Measurements from ENCODE around the gene TSHZ2.

TSHZ2 gene

DNA sequence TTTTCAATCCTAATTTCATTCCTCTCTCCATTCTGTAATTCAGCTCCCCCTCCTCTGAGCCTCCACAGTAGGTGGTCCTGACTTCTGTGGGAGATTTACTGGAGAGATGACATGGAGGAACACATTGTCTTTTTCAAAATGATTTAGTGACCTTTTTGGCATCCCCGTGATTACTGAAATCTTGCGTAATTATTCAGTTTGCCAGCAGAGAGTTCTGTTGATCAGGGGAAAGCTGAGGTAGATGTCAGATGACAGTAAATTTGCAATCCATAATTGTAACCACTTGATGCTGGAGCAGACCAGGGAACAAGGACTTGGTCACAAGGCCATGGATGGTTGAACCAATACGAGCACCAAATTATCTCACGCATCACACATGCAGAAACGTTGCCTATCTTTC is 302.2 kb downstream of the TSHZ2 start:
- Histone ChIP-seq H3K27me3 (no peaks in the 10 kb centered on the region), H3K27ac (no peak overlapping the region), H3K9ac (no peak overlapping the region), H3K36me3 (no peaks in the 10 kb centered on the region), H4K20me1 (no peaks in the 10 kb centered on the region), H3K4me1 (no peaks in the 10 kb centered on the region), H3K4me2 (no peak overlapping the region), H3K9me3 (no peaks in the 10 kb centered on the region), H3K4me3 (no peak overlapping the region)
- TF ChIP-seq Cebpa-rat (IDR thresholded peaks at IDR 0.05): peak; percentile 52; the same call in 1 of the 2 replicates

DNA sequence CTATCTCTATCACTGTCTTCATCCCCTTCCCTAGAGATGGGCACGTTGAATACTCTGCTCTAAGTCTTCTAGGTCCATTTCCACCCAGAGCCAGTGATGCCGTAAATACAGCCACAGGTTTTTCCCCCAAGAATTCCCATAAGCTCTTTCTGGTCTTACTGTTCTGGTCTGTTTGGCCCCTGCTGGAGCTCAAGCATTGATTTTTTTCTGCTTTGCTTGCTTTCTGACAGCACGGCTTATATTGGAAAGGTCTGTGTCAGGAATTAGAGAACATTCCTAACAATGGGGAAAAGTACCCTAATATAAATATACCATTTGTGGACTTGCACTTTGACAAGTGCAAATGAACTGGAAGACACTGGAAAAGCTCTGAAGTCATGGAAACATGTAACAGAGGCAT is 302.6 kb downstream of the TSHZ2 start:
- H3K4me1 ChIP-seq: no peaks in the 10 kb centered on the region
- no peaks in the 10 kb centered on the region for H3K9me3 ChIP-seq
- H3K4me2 ChIP-seq: no peak overlapping the region
- TF ChIP-seq Cebpa-rat (IDR thresholded peaks at IDR 0.05): no peak
- H4K20me1 ChIP-seq: no peaks in the 10 kb centered on the region
- no peak overlapping the region for H3K4me3 ChIP-seq
- H3K27ac ChIP-seq: no peak overlapping the region
- no peaks in the 10 kb centered on the region for H3K36me3 ChIP-seq
- H3K27me3 ChIP-seq: no peaks in the 10 kb centered on the region
- no peak overlapping the region for H3K9ac ChIP-seq

DNA sequence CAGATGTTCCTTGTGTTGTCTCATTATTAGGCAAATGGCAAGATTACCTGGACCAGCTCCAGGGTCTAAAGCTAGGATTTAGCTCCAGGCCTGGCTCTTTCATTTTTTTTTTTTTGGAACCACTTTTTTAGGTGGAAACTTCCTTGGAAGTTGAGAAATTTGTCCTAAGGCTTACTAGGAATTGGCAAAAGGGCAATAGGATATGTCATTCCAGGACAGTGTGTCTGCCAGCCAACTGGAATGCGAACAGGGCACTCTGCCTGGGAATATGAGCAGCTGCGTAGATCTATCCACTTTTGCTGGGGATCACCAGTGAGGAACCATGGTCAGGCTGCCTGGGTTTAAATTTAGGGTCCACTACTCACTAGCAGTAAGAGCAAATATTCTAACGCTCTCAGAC is 304.0 kb downstream of the TSHZ2 start:
- H3K27me3 ChIP-seq: no peaks in the 10 kb centered on the region
- no peak overlapping the region for H3K4me3 ChIP-seq
- TF ChIP-seq Cebpa-rat (IDR thresholded peaks at IDR 0.05): no peak
- no peaks in the 10 kb centered on the region for H3K36me3 ChIP-seq
- H3K4me2 ChIP-seq: no peak overlapping the region
- H3K9ac ChIP-seq: no peak overlapping the region
- no peaks in the 10 kb centered on the region for H3K4me1 ChIP-seq
- H4K20me1 ChIP-seq: no peaks in the 10 kb centered on the region
- H3K9me3 ChIP-seq: no peaks in the 10 kb centered on the region
- no peak overlapping the region for H3K27ac ChIP-seq

DNA sequence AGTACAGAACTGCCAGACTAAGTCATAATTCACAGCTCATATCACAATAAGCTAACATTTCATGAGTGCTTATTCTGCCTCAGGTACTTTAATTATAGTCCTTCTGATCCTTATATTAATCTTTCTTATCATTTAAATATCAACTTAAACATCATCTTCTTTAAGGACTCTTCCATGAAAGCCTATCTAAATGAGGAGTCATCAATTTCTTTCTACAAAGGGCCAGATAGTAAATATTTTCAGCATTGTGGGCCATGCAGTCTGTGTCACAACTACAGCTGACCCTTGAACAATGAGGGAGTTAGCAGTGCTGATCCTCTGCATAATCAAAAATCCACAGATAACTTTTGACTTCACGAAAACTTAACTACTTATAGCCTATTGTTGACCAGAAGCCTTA is 306.4 kb downstream of the TSHZ2 start:
- TF ChIP-seq Cebpa-rat (IDR thresholded peaks at IDR 0.05): no peak
- H4K20me1 ChIP-seq: no peaks in the 10 kb centered on the region
- H3K9me3 ChIP-seq: no peaks in the 10 kb centered on the region
- no peak overlapping the region for H3K4me3 ChIP-seq
- no peak overlapping the region for H3K4me2 ChIP-seq
- no peaks in the 10 kb centered on the region for H3K27me3 ChIP-seq
- H3K27ac ChIP-seq: no peak overlapping the region
- no peak overlapping the region for H3K9ac ChIP-seq
- no peaks in the 10 kb centered on the region for H3K36me3 ChIP-seq
- H3K4me1 ChIP-seq: no peaks in the 10 kb centered on the region

DNA sequence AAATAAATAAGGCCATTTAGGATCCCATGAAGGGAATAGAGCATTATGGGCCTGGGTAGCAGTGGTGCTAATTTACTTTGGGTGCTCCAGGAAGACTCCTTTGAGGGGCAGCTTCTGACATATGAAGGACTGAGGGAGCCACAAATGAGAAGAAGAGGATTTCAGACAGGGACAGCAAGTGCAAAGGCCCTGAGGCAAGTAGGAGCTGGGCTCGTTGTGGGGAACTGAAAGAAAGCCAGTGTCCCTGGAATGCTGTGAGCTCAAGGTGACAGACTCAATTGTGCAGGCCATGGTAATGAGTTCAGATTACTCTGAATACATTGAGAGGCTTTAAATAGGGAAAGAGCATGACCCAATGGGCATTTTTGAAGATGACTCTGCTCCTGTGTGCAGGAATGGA is 307.6 kb downstream of the TSHZ2 start:
- TF ChIP-seq Cebpa-rat (IDR thresholded peaks at IDR 0.05): no peak

DNA sequence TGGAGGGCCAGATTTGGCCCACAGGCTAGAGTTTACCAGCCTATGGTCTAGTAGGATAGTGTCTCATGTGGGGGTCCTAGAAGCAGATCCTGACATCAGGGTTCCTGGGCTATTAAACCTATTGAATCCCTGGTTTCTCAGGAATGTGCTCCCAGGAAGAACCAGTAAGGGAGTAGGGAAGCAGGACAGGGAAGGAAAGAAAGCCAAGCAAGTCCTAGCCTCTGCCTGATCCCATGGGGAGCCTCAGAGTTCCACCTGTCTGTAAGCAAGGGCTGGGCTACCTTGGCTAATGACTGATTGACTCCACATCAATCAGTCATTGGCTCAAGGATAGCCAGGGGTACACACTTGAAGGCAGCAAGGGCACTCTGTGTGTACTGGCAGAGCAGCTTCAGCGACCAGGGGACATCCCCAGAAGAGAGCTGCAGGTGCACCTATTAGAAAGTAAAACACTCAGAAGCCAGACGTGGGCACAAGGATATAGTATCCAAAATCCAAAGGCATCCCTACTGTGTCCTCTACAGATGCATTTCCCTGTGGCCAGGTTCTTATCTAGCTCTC is 309.5 kb downstream of the TSHZ2 start:
- H3K27ac ChIP-seq: no peak overlapping the region
- no peaks in the 10 kb centered on the region for H3K27me3 ChIP-seq
- H4K20me1 ChIP-seq: no peaks in the 10 kb centered on the region
- H3K9ac ChIP-seq: no peak overlapping the region
- no peak overlapping the region for H3K4me3 ChIP-seq
- H3K4me1 ChIP-seq: no peaks in the 10 kb centered on the region
- H3K36me3 ChIP-seq: no peaks in the 10 kb centered on the region
- no peaks in the 10 kb centered on the region for H3K9me3 ChIP-seq
- no peak overlapping the region for H3K4me2 ChIP-seq
- TF ChIP-seq Cebpa-rat (IDR thresholded peaks at IDR 0.05): no peak

More for the DNA sequence above, 307.6 kb downstream of the TSHZ2 start:
- Histone ChIP-seq H4K20me1 (no peaks in the 10 kb centered on the region), H3K4me2 (no peak overlapping the region), H3K9me3 (no peaks in the 10 kb centered on the region), H3K4me1 (no peaks in the 10 kb centered on the region), H3K27ac (no peak overlapping the region), H3K9ac (no peak overlapping the region), H3K27me3 (no peaks in the 10 kb centered on the region), H3K36me3 (no peaks in the 10 kb centered on the region), H3K4me3 (no peak overlapping the region)

DNA sequence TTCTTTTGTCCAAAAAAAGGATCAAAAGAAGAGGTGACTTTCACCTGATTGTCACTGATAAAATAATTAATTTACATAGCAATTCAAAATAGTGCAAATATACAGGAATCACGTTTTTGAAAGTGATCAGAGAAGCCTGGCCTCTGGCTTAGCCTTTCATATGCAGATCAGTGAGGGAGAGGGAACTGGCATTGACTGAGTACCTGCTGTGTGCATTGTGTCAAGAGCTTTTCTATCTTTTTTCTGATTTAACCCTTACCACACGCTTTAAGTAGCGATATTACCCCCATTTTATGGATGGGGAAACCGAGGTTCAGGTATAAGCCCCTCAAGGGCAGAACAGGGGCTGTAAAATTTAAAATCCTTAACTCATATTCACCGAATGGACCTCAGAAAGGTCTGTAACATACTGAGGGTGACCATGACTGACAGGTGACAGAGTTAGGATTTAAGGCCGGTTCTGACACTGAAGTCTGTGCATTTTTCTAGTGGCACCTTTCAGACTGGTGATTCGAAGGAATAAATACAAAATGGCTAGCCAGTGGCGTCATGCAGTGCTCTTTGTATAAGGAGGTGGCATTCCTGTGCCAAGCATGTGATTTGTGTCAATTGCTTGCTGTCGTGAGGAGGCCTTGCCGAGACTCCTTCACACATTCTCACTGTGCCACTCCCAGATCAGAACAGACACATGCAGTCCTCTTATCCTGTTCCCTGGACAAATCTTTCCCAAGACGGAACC is 310.2 kb downstream of the TSHZ2 start:
- H3K4me2 ChIP-seq: no peak overlapping the region
- no peak overlapping the region for H3K4me3 ChIP-seq
- no peak overlapping the region for H3K9ac ChIP-seq
- H3K4me1 ChIP-seq: no peaks in the 10 kb centered on the region
- TF ChIP-seq Cebpa-rat (IDR thresholded peaks at IDR 0.05): no peak
- H4K20me1 ChIP-seq: no peaks in the 10 kb centered on the region
- no peaks in the 10 kb centered on the region for H3K9me3 ChIP-seq
- no peaks in the 10 kb centered on the region for H3K27me3 ChIP-seq
- no peaks in the 10 kb centered on the region for H3K36me3 ChIP-seq
- H3K27ac ChIP-seq: no peak overlapping the region

DNA sequence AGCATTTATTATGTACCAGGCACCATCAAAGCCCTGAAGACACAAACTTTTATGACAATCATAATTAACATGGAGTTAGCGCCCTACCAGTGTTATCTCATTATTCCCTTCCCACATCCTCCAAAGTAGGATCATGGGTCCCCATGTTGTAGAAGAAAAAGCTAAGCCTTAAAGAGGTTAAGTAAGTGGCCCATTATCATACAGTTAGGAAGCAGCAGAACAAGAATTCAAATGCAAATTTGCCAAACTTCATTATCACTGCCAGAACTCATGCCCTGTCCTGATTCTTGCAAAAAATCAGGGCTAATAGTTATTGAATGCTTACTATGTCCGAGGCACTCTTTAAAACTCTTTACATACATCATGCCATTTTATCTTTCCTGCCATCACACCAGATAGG is 310.9 kb downstream of the TSHZ2 start:
- no peak overlapping the region for H3K4me3 ChIP-seq
- H4K20me1 ChIP-seq: no peaks in the 10 kb centered on the region
- no peak overlapping the region for H3K27ac ChIP-seq
- no peak for TF ChIP-seq Cebpa-rat (IDR thresholded peaks at IDR 0.05)
- no peaks in the 10 kb centered on the region for H3K4me1 ChIP-seq
- no peak overlapping the region for H3K4me2 ChIP-seq
- H3K9ac ChIP-seq: no peak overlapping the region
- H3K9me3 ChIP-seq: no peaks in the 10 kb centered on the region
- H3K27me3 ChIP-seq: no peaks in the 10 kb centered on the region
- no peaks in the 10 kb centered on the region for H3K36me3 ChIP-seq

DNA sequence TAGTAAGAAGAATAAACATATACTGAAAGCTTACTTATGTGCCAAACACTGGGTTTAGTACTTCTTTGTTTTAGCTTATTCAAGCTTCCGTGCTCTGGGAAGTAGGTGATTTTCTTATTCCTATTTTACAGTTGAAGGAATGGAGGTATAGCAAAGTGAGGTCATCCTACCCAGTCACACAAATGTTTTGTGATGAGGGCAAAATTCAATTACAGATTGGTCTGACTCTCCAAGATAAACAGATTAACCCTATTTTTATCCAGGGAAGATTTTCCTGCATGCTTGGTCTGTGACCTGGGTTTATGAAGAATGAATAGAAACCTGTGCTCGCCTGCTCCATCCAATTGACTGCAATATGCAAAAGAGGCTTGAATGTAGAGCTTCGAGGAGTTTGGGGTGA is 311.4 kb downstream of the TSHZ2 start:
- Histone ChIP-seq H4K20me1 (no peaks in the 10 kb centered on the region), H3K36me3 (no peaks in the 10 kb centered on the region), H3K9ac (no peak overlapping the region), H3K27me3 (no peaks in the 10 kb centered on the region), H3K4me3 (no peak overlapping the region), H3K4me1 (no peaks in the 10 kb centered on the region), H3K4me2 (no peak overlapping the region), H3K27ac (no peak overlapping the region), H3K9me3 (no peaks in the 10 kb centered on the region)
- no peak for TF ChIP-seq Cebpa-rat (IDR thresholded peaks at IDR 0.05)

DNA sequence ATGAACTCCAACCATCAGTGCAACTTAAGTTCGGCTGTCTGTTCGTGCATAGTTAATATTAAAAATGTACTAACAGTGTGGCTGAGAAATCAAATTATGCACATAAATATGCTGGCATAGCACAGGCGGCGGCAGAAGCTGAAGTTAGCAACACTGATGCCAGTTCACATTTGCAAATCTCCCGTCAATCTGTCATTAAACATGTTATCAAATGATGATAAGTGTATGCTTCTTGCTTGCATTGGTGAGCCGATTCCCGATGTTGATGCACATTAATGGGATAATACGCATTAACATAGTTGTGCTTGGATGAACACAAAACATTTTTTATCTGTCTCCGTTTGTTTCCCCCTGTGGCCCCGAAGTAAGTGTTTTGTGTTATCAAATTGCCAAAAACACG is 312.1 kb downstream of the TSHZ2 start:
- Histone ChIP-seq H3K4me1 (no peaks in the 10 kb centered on the region), H3K27ac (no peak overlapping the region), H4K20me1 (no peaks in the 10 kb centered on the region), H3K4me3 (no peak overlapping the region), H3K27me3 (no peaks in the 10 kb centered on the region), H3K9ac (no peak overlapping the region), H3K4me2 (no peak overlapping the region), H3K9me3 (no peaks in the 10 kb centered on the region), H3K36me3 (no peaks in the 10 kb centered on the region)
- TF ChIP-seq Cebpa-rat (IDR thresholded peaks at IDR 0.05): no peak

Data from BLaER1 (cell line).